HG03159 (cell line): ENCODE data around the gene ROPN1.
"Not testable (repeated sequence)": the region's sequence is repeated elsewhere in the genome, so short reads cannot be mapped to it uniquely, and the experiment has no call there.

ENCODE experiments used
- ATAC-seq: cut with Tn5 transposase; IDR thresholded peaks from one replicate; pipeline ENCODE4 v1.9.1; 2021; ENCODE audit warnings: mild to moderate bottlenecking, moderate library complexity; ENCODE audit not compliant: unreplicated experiment

ROPN1 gene

GRCh38 chr3:124001366-124001765 is 9.4 kb upstream of the ROPN1 start:
- ATAC-seq, result not testable (repeated sequence)

GRCh38 chr3:123997543-123997942 is 5.6 kb upstream of the ROPN1 start:
- ATAC-seq, result no peak

DNA sequence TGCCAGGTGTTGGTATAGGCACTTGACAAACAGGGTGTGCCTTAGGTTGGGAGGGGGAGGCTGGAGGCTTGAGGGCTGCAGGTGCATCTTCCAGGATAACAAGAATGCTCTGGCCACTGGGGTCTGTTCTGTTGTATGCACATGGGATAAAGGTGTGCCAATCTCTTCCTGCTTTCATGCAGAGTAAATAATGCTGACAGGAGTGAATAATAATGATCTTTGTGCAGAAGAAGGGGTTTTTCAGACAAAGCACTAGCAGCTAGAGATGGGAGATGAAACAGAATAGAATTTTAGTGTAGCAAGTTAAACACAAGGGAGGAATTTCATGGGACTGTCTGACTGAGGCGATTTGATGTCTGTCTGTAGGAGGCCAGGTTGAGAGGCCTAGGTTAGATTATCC is 1.9 kb upstream of the ROPN1 start:
- ATAC-seq, result no peak

DNA sequence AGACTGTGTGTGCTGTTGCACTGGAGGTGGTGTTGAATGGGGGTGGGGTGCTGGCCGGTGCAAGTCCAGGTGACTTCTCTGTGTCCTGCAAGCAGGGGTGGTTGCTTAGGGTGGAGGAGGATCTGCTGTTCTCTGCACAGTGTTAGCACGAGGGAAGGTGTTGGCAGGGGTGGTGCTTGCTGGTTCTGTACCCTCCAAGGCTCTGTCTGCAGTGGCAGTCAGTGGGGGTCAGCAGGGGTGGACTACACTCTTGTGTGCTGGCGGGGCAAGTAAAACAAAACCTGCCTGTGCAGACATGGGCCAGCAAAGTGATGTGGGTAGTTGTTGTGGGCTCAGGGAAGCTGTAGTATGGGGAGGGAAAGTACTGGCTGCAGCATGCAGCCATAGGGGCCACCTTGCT is 5.5 kb downstream of the ROPN1 start:
- no peak for ATAC-seq

GRCh38 chr3:123984957-123985356 is 7.0 kb downstream of the ROPN1 start:
- ATAC-seq, result no peak

- ATAC-seq, result no peak
These were observed 7.6 kb downstream of the ROPN1 start for GRCh38 chr3:123984350-123984749.

DNA sequence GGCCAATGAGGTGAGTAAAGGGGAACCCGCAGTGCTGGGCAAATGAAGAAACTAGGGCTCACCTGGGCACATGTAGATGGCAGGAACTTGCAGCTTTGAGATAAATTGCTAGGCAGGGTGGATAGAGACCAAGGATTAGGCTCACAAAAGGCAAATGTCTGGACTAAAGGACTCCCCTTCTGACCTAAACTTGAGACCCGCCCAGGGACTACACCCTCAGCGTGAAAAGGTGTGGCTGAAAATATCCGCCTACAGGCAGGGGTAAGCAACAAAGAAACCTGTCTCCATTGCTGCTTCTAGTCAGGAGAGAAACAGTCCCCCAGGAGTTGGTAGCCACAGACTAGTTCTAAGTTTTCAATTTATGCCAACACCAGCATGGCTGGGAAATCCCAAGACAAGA is 10.6 kb downstream of the ROPN1 start:
- not testable (repeated sequence) for ATAC-seq

- no peak for ATAC-seq
These were observed 11.4 kb downstream of the ROPN1 start for GRCh38 chr3:123980539-123980938.

GRCh38 chr3:123979525-123980501 is 12.1 kb downstream of the ROPN1 start:
- ATAC-seq, result not testable (repeated sequence)

- not testable (repeated sequence) for ATAC-seq
These were observed 15.0 kb downstream of the ROPN1 start for GRCh38 chr3:123976904-123977303.

GRCh38 chr3:123976181-123976898 is 15.6 kb downstream of the ROPN1 start:
- not testable (repeated sequence) for ATAC-seq

- not testable (repeated sequence) for ATAC-seq
These were observed 16.9 kb downstream of the ROPN1 start for GRCh38 chr3:123975030-123975429.

DNA sequence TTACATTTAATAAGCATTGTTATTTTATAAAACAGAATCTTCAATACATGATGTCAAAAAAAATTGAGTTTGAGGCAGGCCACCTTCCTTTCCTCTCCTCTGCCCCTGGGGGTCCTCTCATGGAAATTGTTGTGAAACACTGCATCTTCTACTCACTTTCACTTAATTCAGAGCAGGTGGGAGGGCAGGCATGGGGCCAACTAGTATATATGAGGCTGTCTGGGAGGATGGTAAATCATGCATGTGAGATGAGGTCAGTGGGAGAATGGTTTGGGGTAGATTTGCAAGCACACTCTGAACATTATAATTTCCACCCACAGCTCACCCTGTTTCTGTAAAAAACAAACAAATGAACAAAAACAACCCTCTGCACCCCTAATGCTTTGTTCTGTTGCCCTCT is 20.5 kb downstream of the ROPN1 start:
- no peak for ATAC-seq

- ATAC-seq, result not testable (repeated sequence)
These were observed 24.7 kb downstream of the ROPN1 start for GRCh38 chr3:123967260-123967659.

DNA sequence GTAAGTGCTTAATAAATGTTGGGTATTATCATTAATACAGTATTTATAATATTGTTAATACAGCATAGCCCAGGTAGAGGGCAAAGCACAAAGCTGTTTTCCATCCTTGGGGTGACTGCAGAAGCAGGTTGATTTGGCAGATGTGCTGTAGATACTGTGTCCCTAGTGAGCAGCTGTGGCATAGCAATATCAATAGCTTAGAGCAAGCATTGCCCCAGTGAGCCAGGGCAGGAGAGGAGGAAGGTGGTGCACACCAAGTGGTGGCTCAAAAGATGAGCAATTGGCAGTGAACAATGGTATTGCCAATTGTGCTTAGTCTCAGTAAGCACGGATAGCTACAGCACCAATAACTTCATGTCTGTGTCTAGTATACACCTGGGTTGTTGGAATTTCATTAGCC is 25.1 kb downstream of the ROPN1 start:
- peak; percentile 58 for ATAC-seq

- not testable (repeated sequence) for ATAC-seq
These were observed 27.1 kb downstream of the ROPN1 start for GRCh38 chr3:123964793-123965192.

GRCh38 chr3:123961508-123961856 is 30.4 kb downstream of the ROPN1 start:
- no peak for ATAC-seq

DNA sequence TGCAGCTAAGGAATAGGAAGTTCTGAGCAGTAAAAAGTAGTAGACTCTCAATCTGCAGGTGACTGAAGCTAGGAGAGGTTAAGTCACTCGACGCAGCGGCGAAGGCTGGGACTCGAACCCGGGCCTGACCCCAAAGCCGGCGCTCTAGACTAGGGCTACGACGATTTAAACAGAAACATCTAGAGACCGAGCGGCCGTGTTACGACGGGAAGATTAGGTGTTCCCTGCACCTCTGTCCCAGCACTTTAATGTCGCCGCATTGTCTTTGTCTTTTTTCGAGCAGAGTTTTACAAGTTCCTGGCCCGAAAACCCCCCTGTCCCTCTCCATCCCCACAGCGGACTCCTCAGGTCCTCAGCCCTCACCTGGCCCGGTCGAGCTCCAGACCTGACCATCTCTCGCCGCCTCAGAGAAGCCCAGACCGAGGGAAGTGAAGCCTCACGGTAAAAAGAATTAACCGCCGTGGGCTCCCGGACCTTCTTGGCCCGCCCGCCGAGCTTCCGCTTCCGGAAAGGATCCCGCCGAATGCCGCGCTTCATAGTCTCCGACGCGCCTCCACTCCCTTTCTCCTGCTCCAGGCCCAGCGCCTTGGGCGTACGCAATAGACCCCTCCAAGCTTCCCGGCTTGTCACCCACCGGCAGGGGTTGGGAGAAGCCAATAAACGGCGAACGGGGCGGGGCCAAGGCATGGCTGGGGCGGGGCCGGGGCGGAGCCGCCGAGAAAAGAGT is 31.0 kb downstream of the ROPN1 start, which contains the start of gene CCDC14:
CCDC14 (minus strand) TSS at position 449 of the 727 bp plus-strand sequence; CDS start at position 393, 56 bp downstream.
- peak; percentile 79 for ATAC-seq

- no peak for ATAC-seq
These were observed 38.2 kb downstream of the ROPN1 start for GRCh38 chr3:123953735-123954134.

DNA sequence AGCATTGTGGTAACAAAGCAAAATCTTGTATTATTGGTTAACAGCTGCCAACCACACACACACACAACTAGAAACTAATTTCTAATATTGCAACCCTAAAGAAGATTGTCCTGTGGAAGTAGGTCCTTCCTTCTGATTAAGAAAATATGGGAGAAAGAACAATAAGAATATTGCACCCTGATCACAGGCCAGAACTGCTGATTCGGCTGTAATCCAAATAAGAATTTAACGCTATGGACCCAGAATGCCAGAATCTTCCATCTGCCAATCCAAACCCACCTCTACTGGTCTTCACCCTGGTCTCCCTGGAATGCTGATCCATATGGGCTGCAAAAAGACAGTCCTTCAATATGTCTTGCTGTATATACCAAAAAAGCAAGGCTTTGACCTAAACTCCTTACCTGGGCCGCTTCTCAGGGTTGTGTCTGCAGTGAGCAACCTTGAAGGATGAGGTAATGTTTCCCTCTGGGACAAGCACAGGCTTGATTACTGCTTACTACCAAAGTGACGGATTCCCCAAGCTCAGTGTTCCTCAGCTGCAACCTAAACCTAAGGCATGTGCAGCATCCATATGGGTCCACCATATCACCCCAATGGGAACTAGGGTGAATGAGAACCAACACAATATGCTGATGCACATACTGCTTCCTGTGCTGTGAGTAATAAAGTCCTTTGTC is 38.9 kb downstream of the ROPN1 start:
- ATAC-seq, result no peak
